ENCODE results near the gene IQUB.
"Not testable (repeated sequence)": the region's sequence is repeated elsewhere in the genome, so short reads cannot be mapped to it uniquely, and the experiment has no call there.

The IQUB gene

GRCh38 chr7:123534383-123535260 lies at the start of gene IQUB:
TSS of gene IQUB (minus strand) at chr7:123534595. CDS start at chr7:123512340, 22,255 bp downstream.
- DNase-seq = peak; percentile 98

GRCh38 chr7:123583821-123584220 lies 49.4 kb upstream of the IQUB start:
- no peak for DNase-seq

DNA sequence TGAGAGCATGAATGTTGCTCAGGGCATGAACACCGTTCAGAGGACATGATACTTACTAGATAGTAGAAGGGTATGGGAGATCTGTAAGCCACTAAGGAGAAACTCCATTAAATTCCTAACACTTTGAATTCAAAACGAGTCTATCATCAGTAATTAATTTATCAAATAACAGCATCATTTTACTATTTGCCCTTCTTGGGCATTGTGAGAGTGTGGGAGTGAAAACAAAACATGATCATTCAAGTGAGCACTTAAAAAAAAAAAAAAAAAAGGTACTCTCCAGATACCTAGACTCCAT lies 46.7 kb upstream of the IQUB start:
- no peak for DNase-seq

- peak; percentile 49 for DNase-seq
Measured at GRCh38 chr7:123580406-123581161, 46.2 kb upstream of the IQUB start.

DNA sequence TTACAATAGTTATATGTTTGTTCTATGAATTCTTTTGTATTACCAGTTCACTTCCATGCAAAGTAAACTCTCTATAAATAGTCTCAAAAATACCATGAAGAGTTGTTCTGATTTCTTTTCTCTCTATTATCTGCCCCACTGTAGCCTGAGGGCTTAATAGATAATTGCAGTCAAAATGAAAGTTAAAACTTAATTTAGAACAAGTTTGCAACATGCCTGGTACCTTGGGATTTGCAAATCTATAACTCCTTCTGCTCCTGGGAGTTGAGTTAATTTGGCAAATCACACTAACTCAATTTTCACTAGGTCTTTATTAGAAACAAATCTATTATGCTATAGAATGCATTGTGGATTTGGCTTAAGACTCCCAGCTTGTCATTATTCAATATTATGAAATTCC lies 45.0 kb upstream of the IQUB start:
- no peak for DNase-seq

DNA sequence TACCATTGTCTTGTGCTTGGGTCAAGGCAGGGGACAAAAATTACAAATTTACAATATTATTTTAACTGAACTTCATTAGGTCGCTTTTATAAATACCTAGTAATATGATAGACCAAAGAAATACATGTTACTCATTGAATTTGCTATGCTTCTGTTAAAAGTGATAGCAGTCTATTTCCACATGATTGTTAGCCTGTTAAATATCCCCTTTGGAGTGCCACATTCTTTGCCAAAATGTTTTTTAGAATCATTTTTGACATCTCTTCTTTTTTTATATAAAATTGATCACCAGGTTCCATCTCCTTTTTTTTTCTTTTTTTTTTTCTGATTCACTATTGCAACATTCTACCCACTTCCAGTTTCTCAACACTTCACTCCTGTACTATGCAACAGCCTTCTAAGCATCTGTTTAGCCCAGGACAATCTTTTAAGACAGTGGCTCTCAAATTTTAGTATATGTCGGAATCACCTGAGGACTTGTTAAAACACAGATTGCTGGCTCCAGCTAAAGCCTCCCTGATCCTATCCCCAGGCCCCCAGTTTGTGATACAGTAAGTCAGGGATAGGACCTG lies 39.6 kb upstream of the IQUB start:
- DNase-seq = no peak

DNA sequence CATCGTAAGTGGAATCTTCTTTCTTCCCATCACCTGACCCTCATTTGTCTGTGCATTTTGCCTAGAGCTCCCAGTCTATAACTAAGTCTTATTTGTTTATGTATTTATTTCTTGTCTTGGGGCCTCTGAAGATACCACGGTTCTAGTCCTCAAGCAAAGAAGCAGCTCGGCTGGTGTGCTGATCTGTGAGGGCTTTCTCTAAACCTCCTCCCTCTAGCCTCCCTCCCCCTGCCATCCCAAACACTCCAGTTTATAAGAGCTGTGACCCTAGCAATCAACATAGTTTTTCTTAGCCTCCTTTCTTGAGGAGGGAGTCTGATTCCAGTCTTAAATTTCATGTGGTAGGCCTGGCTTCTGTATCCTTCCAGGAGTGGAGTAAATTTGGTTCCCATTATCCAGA lies 38.9 kb upstream of the IQUB start:
- DNase-seq = no peak

GRCh38 chr7:123571684-123572083 lies 37.3 kb upstream of the IQUB start:
- no peak for DNase-seq

DNA sequence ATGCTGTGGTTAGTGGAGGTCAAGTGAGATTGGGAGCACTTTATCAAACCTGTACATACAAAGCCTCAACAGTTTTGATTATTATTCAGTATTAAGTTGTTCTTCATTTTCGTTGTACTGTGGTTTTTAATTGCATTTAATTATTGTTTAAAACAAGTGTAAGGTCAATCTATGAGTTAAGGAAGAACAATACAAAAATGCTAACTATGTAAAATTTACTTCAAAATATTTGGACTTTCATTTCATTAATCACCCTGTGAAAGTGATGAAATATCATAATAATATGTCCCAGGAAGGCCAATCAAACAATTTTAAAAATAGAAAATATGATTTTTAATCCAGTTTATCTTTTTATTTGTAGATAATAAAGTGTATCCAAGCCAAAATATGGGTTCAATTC lies 36.8 kb upstream of the IQUB start:
- no peak for DNase-seq

DNA sequence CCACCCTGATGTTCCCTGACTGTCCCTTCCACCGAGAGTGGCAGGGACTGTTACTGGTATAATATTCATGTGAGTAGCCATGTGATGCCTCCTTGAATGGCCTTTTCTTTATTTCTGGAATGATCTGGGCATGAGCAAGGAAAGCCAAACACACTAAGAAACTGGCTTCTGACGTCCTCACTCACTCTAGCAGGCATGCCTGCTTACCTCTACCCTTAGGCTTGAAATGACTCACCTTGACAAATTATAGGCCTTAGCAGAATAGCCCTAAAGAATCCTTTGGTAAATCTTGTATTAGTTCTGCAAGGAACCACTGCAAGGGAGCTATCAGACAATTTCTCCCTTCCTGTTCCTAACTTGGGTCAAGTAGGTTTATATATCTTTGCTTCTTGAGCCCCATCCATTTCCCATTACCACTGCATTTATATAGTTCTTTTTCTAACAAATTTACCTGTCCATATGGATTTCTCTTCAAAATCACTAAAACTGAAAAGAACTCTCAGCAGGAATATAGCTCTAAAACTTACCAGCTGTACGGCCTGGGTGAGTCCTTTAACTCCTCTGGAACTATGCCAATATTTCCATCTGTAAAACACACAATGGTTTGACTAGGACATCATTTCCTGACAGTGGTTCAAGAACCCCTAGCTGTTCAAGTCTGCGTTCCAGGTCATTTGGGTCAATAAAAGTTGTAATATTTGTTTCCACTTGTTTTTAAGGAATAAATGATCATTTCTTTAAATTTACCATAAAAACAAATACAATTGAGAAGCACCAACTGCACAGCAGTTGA lies 36.2 kb upstream of the IQUB start:
- no peak for DNase-seq

DNA sequence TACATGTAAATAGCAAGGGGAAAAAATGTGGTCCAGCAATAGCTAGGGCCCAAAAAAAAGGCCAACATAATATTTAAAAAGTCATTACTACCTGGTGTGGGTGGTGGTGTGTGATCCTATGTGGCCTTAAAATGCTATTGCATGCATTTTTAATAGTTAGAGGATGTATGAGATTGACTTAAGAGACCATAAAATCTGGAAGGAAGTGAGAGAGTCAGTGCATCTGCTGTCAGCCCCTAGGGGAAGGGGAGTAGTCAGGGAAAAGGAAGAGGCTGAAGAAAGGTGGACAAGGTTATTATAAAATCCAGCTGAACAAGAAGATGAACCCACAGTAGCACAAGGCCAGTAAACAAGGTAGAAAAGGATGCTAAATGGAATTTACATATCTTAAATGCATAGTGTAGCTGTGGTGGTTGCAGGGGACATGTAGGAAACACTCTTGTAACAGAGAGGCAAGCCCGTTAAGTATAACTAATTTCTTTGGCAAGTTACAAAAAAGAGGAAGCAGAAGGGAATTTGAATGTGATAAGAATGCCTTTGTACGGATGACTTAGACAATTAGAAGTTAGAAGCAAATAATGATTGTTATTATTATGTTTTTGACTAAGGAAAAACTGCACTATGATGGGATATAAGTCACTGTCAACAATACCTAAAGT lies 35.1 kb upstream of the IQUB start:
- no peak for DNase-seq

- DNase-seq = no peak
Measured at GRCh38 chr7:123562121-123562520, 27.7 kb upstream of the IQUB start.

GRCh38 chr7:123558289-123558874 lies 24.0 kb upstream of the IQUB start:
- DNase-seq = no peak

DNA sequence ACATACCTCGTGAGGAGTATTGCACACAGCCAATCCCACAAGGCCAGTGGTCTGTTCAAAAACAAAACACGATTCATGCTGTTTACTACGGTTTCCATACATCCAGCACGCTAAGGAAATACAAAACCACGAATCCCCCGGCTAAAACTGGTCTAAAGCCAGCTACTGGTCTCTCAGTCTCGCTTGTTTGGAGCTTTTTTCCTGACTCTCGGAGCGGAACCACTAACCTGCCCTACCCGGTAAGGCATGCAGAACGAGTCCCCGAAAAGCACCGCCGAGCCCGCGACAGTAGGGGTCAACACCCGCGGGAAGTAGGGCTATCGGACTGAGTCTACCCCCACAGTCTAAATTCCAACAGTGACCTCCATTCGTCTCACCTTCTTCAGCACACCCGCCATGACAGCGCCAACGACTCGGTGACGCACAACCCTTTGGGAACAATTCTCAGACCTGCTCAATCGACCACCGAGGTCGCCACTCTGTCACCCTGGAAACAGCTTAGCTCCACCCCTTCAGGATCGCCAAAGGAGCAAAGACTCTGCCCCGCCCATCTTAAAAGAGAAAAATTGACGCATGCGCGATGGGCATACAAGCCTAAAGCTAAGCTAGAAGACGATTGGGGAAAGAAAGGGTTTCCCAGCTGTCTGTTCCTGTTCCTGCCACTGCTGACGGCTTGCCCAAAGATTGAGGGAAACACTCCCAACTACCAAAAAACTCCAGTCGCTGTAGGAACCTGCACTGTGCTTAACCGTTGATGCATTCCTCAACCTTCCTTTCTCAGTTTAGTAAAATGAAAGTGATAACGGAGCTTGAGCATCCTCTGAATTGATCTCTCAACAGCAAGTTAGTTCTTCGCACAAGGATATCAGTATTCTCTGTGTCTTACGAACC lies 23.2 kb upstream of the IQUB start, which contains the start of gene NDUFA5:
Gene NDUFA5 (minus strand): TSS at position 421 of the 891 bp plus-strand sequence. CDS start 23 bp downstream, at position 398.
- DNase-seq = peak; percentile 100

DNA sequence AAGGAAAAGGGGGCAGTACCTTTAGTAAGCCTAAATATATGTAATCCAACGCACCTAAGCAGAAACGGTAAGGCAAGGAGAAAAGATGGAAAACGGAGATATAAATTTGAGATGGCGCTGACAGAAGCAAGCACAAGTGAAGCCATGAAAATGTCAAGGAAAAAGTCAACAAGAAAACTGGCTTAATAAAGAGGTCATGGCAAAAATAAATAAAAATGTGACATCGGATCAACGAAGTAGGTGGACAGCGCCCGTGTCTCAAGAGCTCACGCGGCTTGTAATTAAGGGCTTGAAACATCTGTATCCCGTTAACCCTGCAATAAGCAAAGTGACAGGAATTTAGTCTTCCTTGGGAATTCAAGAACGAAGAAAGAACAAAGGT lies 22.6 kb upstream of the IQUB start:
- no peak for DNase-seq

DNA sequence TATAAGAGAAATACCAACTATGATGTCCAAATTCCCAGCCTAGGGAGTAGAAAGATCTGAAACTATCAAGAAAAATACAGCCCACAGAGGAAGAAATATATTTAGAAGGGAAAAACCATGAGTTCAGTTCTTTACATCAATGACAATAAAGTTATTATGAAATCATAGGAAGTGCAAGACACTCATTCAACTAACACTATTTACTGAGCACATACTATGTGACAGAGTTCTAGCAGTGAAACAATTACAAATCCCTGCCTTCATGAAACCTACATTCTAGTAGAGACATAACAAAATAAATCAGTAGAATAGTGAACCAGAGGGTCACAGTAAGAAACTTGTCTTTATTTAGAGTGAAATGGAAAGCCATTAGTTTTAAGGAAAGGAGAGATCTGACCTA lies 21.1 kb upstream of the IQUB start:
- DNase-seq = no peak

- no peak for DNase-seq
Measured at GRCh38 chr7:123553159-123553558, 18.8 kb upstream of the IQUB start.

- no peak for DNase-seq
Measured at GRCh38 chr7:123552641-123553040, 18.2 kb upstream of the IQUB start.

DNA sequence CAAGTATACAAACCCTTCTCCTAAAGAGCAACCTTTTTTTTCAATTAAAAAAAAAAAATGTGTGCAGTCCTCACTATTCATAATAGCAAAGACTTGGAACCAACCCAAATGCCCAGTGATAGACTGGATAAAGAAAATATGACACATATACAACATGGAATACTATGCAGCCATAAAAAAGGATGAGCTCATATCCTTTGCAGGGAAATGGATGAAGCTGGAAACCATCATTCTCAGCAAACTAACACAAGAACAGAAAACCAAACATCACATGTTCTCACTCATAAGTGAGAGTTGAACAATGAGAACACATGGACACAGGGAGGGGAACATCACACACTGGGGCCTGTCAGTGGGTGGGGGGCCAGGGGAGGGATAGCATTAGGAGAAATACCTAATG lies 17.7 kb upstream of the IQUB start:
- not testable (repeated sequence) for DNase-seq

GRCh38 chr7:123548406-123548805 lies 14.0 kb upstream of the IQUB start:
- no peak for DNase-seq

DNA sequence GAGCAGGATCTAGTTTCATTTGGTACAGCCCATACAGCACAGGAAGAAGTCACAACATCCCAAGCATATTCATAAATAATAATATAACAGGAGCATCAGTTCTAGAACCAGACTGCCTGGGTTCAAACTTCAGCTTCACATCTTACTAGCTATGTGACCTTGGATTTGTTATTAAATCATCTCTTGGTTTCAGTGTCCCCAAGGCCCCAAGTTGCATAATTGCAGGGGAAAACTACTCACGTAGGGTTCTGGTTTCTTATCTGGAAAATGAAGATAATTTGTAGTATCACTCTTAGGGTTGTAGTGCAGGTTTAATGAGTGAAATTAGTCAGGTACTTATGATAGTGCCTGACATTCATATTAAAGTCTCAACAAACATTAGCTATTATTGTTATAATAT lies 5.5 kb upstream of the IQUB start:
- no peak for DNase-seq
